Activated CD8-positive, alpha-beta T cell treated with anti-CD3 and anti-CD28 coated beads for 36 hours (primary cell): Measurements from ENCODE around the gene BMP8B. TPM values are rescaled to one million over a fixed set of nuclear protein-coding genes. Genes with fewer than 3 reads are reported as not detected.
"Not testable (repeated sequence)": the region's sequence is repeated elsewhere in the genome, so short reads cannot be mapped to it uniquely, and the experiment has no call there.

ENCODE experiments used
- ATAC-seq: fragments of 200-7000 bp; cut with Tn5 transposase; one replicate; pipeline ENCODE4 v1.10.0; 2021; ENCODE audit warnings: mild to moderate bottlenecking, moderate library complexity
- CTCF ChIA-PET: fragments of 350-600 bp; sonication (Branson Sonifier 250); formaldehyde crosslinking; loops from one replicate; lab custom pipeline; 2021; ENCODE audit warnings: antibody characterized with exemption; lab: Charles Lee
- POLR2A ChIA-PET: fragments of 350-600 bp; sonication (Branson Sonifier 250); formaldehyde crosslinking; loops from one replicate; lab custom pipeline; 2021; ENCODE audit warnings: antibody characterized with exemption; lab: Charles Lee
- DNase-seq: peaks from one replicate; pipeline ENCODE4 v3.0.0-alpha.2; 2020
- H3K27ac Mint-ChIP-seq: one replicate; pipeline ENCODE4 v1.8.0; 2021; ENCODE audit warnings: mild to moderate bottlenecking, mixed read lengths
- H3K27me3 Mint-ChIP-seq: one replicate; pipeline ENCODE4 v1.8.0; 2021; ENCODE audit warnings: mixed read lengths
- H3K36me3 Mint-ChIP-seq: one replicate; pipeline ENCODE4 v1.8.0; 2021; ENCODE audit warnings: low read depth, mixed read lengths
- H3K4me1 Mint-ChIP-seq: one replicate; pipeline ENCODE4 v1.8.0; 2021; ENCODE audit warnings: low read depth, mixed read lengths
- H3K4me3 Mint-ChIP-seq: one replicate; pipeline ENCODE4 v1.8.0; 2021; ENCODE audit warnings: mild to moderate bottlenecking, moderate library complexity, mixed read lengths
- H3K9me3 Mint-ChIP-seq: one replicate; pipeline ENCODE4 v1.8.0; 2021; ENCODE audit warnings: mixed read lengths
- CTCF ChIP-seq: fragments of 200-600 bp; IDR thresholded peaks from one replicate; pipeline ENCODE4 v1.8.0; 2022; ENCODE audit warnings: antibody characterized with exemption, mild to moderate bottlenecking
- intact Hi-C: fragments of 100-400 bp; cut with micrococcal nuclease; formaldehyde crosslinking; loops from one replicate; pipeline ENCODE4 v1.10.0; 2022
- total RNA-seq, 2 experiments: library from RNA; stranded (reverse); gene quantifications; one replicate each; pipeline ENCODE4 v1.2.3, GENCODE V29; 2021

The BMP8B gene
- total RNA-seq, 2 experiments from 2014 or later: 0.36 to 0.51 TPM

GRCh38 chr1:39802496-39803260 is 14.0 kb upstream of the BMP8B start:
- Mint-ChIP-seq H3K4me1 (peaks cover 7% of the 10 kb centered on the region), H3K27me3 (no peaks in the 10 kb centered on the region), H3K4me3 (no peak overlapping the region), H3K9me3 (peaks cover 3% of the 10 kb centered on the region), H3K27ac (no peak overlapping the region), H3K36me3 (peaks cover 3% of the 10 kb centered on the region)
- intact Hi-C loops: no loop called here
- ChIA-PET CTCF (interaction anchor here (0.7 to 1.3 kb wide), 2 partner anchors 171 to 512 kb away, joined by 3 read pairs; no protein-coding TSS in a partner anchor), POLR2A (interaction anchor here (0.6 kb wide), 1 partner anchor 17 kb away, joined by 3 read pairs; no protein-coding TSS in a partner anchor)
- no peak for DNase-seq
- TF ChIP-seq CTCF: no peak
- ATAC-seq: no peak

- intact Hi-C loops: no loop called here
- no peak overlapping the region for H3K27ac Mint-ChIP-seq
- no peak for TF ChIP-seq CTCF
These were observed 11.8 kb upstream of the BMP8B start for GRCh38 chr1:39800471-39800835.

GRCh38 chr1:39799770-39800470 is 11.3 kb upstream of the BMP8B start:
- no peaks in the 10 kb centered on the region for H3K36me3 Mint-ChIP-seq
- POLR2A ChIA-PET: interaction anchor here (0.6 to 1.2 kb wide), 2 partner anchors 133 to 239 kb away, joined by 3 to 4 read pairs; no protein-coding TSS in a partner anchor
- DNase-seq (peak; percentile 75), ATAC-seq (peak; percentile 74)
- peak overlapping the region; percentile 81 for H3K27ac Mint-ChIP-seq
- peak overlapping the region; percentile 48 for H3K4me3 Mint-ChIP-seq
- no peaks in the 10 kb centered on the region for H3K27me3 Mint-ChIP-seq
- CTCF ChIA-PET: interaction anchor here (0.6 to 4.0 kb wide), 28 partner anchors 10 to 691 kb away, joined by 3 to 26 read pairs (median 4); partner anchors contain the start of genes BMP8B, MYCL and PPIE
- H3K9me3 Mint-ChIP-seq: no peaks in the 10 kb centered on the region
- peaks cover 8% of the 10 kb centered on the region for H3K4me1 Mint-ChIP-seq
- TF ChIP-seq CTCF: peak; percentile 96
- intact Hi-C loops: loop anchor here (5.0 kb wide), 1 partner anchor 193 kb away; no protein-coding TSS in a partner anchor

More at GRCh38 chr1:39800471-39800835, 11.8 kb upstream of the BMP8B start:
- peaks cover under 1% of the 10 kb centered on the region for H3K36me3 Mint-ChIP-seq
- ATAC-seq (no peak), DNase-seq (no peak)
- H3K4me3 Mint-ChIP-seq: no peak overlapping the region
- no peaks in the 10 kb centered on the region for H3K9me3 Mint-ChIP-seq
- H3K4me1 Mint-ChIP-seq: peaks cover 8% of the 10 kb centered on the region
- CTCF ChIA-PET: interaction anchor here (0.6 to 4.0 kb wide), 24 partner anchors 11 to 691 kb away, joined by 3 to 26 read pairs (median 4); partner anchors contain the start of genes BMP8B, MYCL and PPIE
- H3K27me3 Mint-ChIP-seq: no peaks in the 10 kb centered on the region
- POLR2A ChIA-PET: interaction anchor here (0.6 to 0.7 kb wide), 2 partner anchors 133 to 534 kb away, joined by 3 to 4 read pairs; no protein-coding TSS in a partner anchor

- intact Hi-C loops: loop anchor here (5.0 kb wide), 1 partner anchor 192 kb away; no protein-coding TSS in a partner anchor
- CTCF ChIA-PET: interaction anchor here (0.7 to 4.0 kb wide), 31 partner anchors 9 to 566 kb away, joined by 3 to 26 read pairs (median 4); partner anchors contain the start of genes BMP8B and PPIE
- POLR2A ChIA-PET: interaction anchor here (0.7 to 1.2 kb wide), 3 partner anchors 10 to 240 kb away, joined by 3 to 4 read pairs (median 4); partner anchors contain the start of gene BMP8B
- DNase-seq (peak; percentile 93), ATAC-seq (peak; percentile 96)
- not testable (repeated sequence) for H3K9me3 Mint-ChIP-seq, H3K36me3 Mint-ChIP-seq, H3K27me3 Mint-ChIP-seq, H3K4me1 Mint-ChIP-seq
- peak overlapping the region; percentile 48 for H3K4me3 Mint-ChIP-seq
- H3K27ac Mint-ChIP-seq: peak overlapping the region; percentile 81
These were observed 10.4 kb upstream of the BMP8B start for GRCh38 chr1:39798859-39799769.
